K562 (cell line): Measurements from ENCODE around the gene FOXJ2. TPM values are rescaled to one million over a fixed set of nuclear protein-coding genes. Genes with fewer than 3 reads are reported as not detected.
A peak's percentile ranks its signal among the peaks of the same experiment; 100 is the strongest.

Experiments
- ATF3 ChIP-seq, 2 experiments: fragments of 450-650 bp in 1 of 2; sonication (generic) in 1 of 2; formaldehyde crosslinking in 1 of 2; IDR thresholded peaks in 1 of 2; conservative IDR thresholded peaks in 1 of 2; 2 replicates each; pipeline versions ENCODE4 v1.6.1 to v1.8.1; 2016 to 2023; ENCODE audit warnings: mild to moderate bottlenecking in 2 of 2, moderate library complexity in 2 of 2, inconsistent platforms in 1 of 2, missing genetic modification reagents in 1 of 2
- DACH1 ChIP-seq: fragments of 450-650 bp; IDR thresholded peaks from 2 replicates; pipeline ENCODE4 v1.6.1; 2018; ENCODE audit not compliant: partially characterized antibody
- EGR1 ChIP-seq: fragments of 450-650 bp; conservative IDR thresholded peaks from 2 replicates; pipeline ENCODE4 v1.6.1; 2017; ENCODE audit warnings: mild to moderate bottlenecking
- KLF1 ChIP-seq: fragments of 450-650 bp; IDR thresholded peaks from 2 replicates; pipeline ENCODE4 v1.6.1; 2016; ENCODE audit warnings: missing genetic modification characterization, missing compliant biosample characterization
- MAX ChIP-seq: sonication (generic); formaldehyde crosslinking; IDR thresholded peaks from 2 replicates; pipeline ENCODE4 v1.9.0; 2022; ENCODE audit warnings: mild to moderate bottlenecking, missing genetic modification reagents
- MCM3 ChIP-seq: fragments of 450-650 bp; IDR thresholded peaks from 2 replicates; pipeline ENCODE4 v1.6.1; 2016
- PHB ChIP-seq: fragments of 250-450 bp; sonication (Bioruptor Pico); IDR thresholded peaks from 2 replicates; pipeline ENCODE4 v1.5.0; 2021
- SNRNP70 ChIP-seq: fragments of 200-400 bp; formaldehyde crosslinking; optimal IDR thresholded peaks from 2 replicates; pipeline ENCODE3; 2017; ENCODE audit warnings: low read depth, low read length
- WHSC1 ChIP-seq: IDR thresholded peaks from one replicate; pipeline ENCODE4 v1.6.1; 2012; ENCODE audit warnings: low read length, control low read depth, inconsistent platforms
- ZBTB11 ChIP-seq, 3 experiments: fragments of 200-800 bp in 1 of 3; fragments of 250-450 bp in 1 of 3; fragments of 450-650 bp in 1 of 3; sonication (Bioruptor Pico) in 1 of 3; sonication (Bioruptor generic) in 1 of 3; formaldehyde crosslinking in 1 of 3; IDR thresholded peaks; 2 replicates each; pipeline versions ENCODE4 v1.6.1 to v1.8.0; 2016 to 2022; ENCODE audit warnings: mild to moderate bottlenecking in 2 of 3, missing genetic modification characterization in 2 of 3, missing compliant biosample characterization in 1 of 3, moderate library complexity in 1 of 3
- ZBTB17 ChIP-seq: fragments of 450-650 bp; formaldehyde crosslinking; IDR thresholded peaks from 2 replicates; pipeline ENCODE4 v1.4.0; 2020; ENCODE audit warnings: mild to moderate bottlenecking
- ZNF3 ChIP-seq: fragments of 250-450 bp; sonication (Bioruptor Pico); IDR thresholded peaks from 2 replicates; pipeline ENCODE4 v1.5.0; 2021; ENCODE audit warnings: mild to moderate bottlenecking, moderate library complexity
- polyA plus RNA-seq, 8 experiments: library from polyadenylated mRNA; depleted of rRNA in 4 of 8; stranded (reverse) in 5 of 8; unstranded in 3 of 8; fragments of >200 nt; fragmentation: Nextera tagmentation in 2 of 8; fragmentation: Illumina TruSeq in 1 of 8; extraction: Ambion mirVana in 2 of 8; extraction: Trizol in 1 of 8; gene quantifications; 2 replicates each; pipeline versions ENCODE4 v1.2.1 to v1.2.3, GENCODE V29; 2011 to 2014; ENCODE audit warnings: inconsistent platforms in 1 of 8, missing spikeins in 1 of 8
- total RNA-seq, 7 experiments: library from RNA; depleted of rRNA in 6 of 7; stranded (reverse); fragments of >200 nt in 6 of 7; fragmentation: Illumina TruSeq in 2 of 7; extraction: Trizol in 2 of 7; gene quantifications; 2 replicates each; pipeline versions ENCODE4 v1.2.1 to v1.2.3, GENCODE V29; 2011 to 2021; ENCODE audit warnings: low replicate concordance in 1 of 7

Gene FOXJ2
- total and polyA plus RNA-seq, 9 of the 15 experiments (the other 6 are each of a cell fraction or from before 2014, with no cell fraction given) = 1.0 to 7.5 (median 2.4) TPM

- TF ChIP-seq EGR1 = peak; percentile 31; the same call in 1 of the 2 replicates
- no peak for TF ChIP-seq MCM3
- 0 out of 2 replicates have a peak, but pooled peaks have one; percentile 5 for TF ChIP-seq MAX (CRISPR knock-in tag)
- TF ChIP-seq ZNF3 = no peak
- TF ChIP-seq WHSC1 = no peak
- TF ChIP-seq ZBTB11 (CRISPR knock-in tag; IDR thresholded peaks at IDR 0.05) = no peak
- TF ChIP-seq DACH1 = peak; percentile 6
- TF ChIP-seq SNRNP70 = no peak
- no peak for TF ChIP-seq PHB (CRISPR knock-in tag)
- TF ChIP-seq ZBTB17 (CRISPR knock-in tag) = 0 out of 2 replicates have a peak, but pooled peaks have one; percentile 7
- peak; percentile 46 for TF ChIP-seq ATF3 (IDR thresholded peaks at IDR 0.05)
- no peak for TF ChIP-seq ATF3 (CRISPR knock-in tag; conservative IDR thresholded peaks at IDR 0.05)
- TF ChIP-seq KLF1 (tag) = no peak
Measured at GRCh38 chr12:8033153-8034044, 883 bp downstream of the FOXJ2 start (continued).
